Endodermal cell (in vitro differentiated cells): ENCODE measurements around the gene HTR1D. TPM values are rescaled to one million over a fixed set of nuclear protein-coding genes. Genes with fewer than 3 reads are reported as not detected.
"Not testable (repeated sequence)": the region's sequence is repeated elsewhere in the genome, so short reads cannot be mapped to it uniquely, and the experiment has no call there.

Experiments used
- DNase-seq: peaks from one replicate; pipeline ENCODE4 v3.0.0-alpha.2; 2017
- H3K27ac ChIP-seq: 2 replicates; pipeline ENCODE4 v1.5.1; 2013; ENCODE audit warnings: mild to moderate bottlenecking, low read depth, low read length, moderate library complexity
- H3K27me3 ChIP-seq: 2 replicates; pipeline ENCODE4 v1.6.1; 2013; ENCODE audit warnings: mild to moderate bottlenecking, low read length, moderate library complexity; ENCODE audit not compliant: insufficient read depth, control insufficient read depth, poor library complexity, severe bottlenecking
- H3K36me3 ChIP-seq: 2 replicates; pipeline ENCODE4 v1.7.0; 2013; ENCODE audit warnings: mild to moderate bottlenecking, low read length, moderate library complexity; ENCODE audit not compliant: control insufficient read depth, insufficient read depth
- H3K4me1 ChIP-seq: one replicate; pipeline ENCODE4 v1.7.0; 2013; ENCODE audit warnings: low read length; ENCODE audit not compliant: control insufficient read depth, insufficient read depth
- H3K4me3 ChIP-seq: 2 replicates; pipeline ENCODE4 v1.5.1; 2013; ENCODE audit warnings: mild to moderate bottlenecking, low read length, moderate library complexity
- H3K9ac ChIP-seq: 2 replicates; pipeline ENCODE4 v1.6.1; 2013; ENCODE audit warnings: mild to moderate bottlenecking, low read length, moderate library complexity; ENCODE audit not compliant: poor library complexity, severe bottlenecking; ENCODE audit errors: extremely low read depth
- H3K9me3 ChIP-seq: 2 replicates; pipeline ENCODE4 v1.6.1; 2013; ENCODE audit warnings: mild to moderate bottlenecking, low read length, moderate library complexity; ENCODE audit not compliant: control insufficient read depth
- H3K27ac Mint-ChIP-seq: 2 replicates; pipeline ENCODE4 v1.8.0; 2020; ENCODE audit warnings: mixed read lengths
- H3K27me3 Mint-ChIP-seq: 2 replicates; pipeline ENCODE4 v1.8.0; 2021; ENCODE audit warnings: mild to moderate bottlenecking, mixed read lengths; ENCODE audit not compliant: insufficient read depth
- H3K36me3 Mint-ChIP-seq: 2 replicates; pipeline ENCODE4 v1.8.0; 2020; ENCODE audit warnings: low read depth, mixed read lengths
- H3K4me1 Mint-ChIP-seq: 2 replicates; pipeline ENCODE4 v1.8.0; 2020; ENCODE audit warnings: mixed read lengths
- H3K4me3 Mint-ChIP-seq: 2 replicates; pipeline ENCODE4 v1.8.0; 2020; ENCODE audit warnings: mild to moderate bottlenecking, moderate library complexity, mixed read lengths
- H3K9me3 Mint-ChIP-seq: 2 replicates; pipeline ENCODE4 v1.8.0; 2020; ENCODE audit warnings: mild to moderate bottlenecking, mixed read lengths
- CTCF ChIP-seq: fragments of 200-600 bp; sonication (generic); conservative IDR thresholded peaks from 2 replicates; pipeline ENCODE4 v1.5.0; 2021; ENCODE audit warnings: antibody characterized with exemption, mild to moderate bottlenecking
- WGBS, 2 experiments: methylation state at CpG; one replicate each; pipeline versions ENCODE4 v1.1.5 to v1.1.7; 2013; ENCODE audit warnings: missing lambda C conversion rate in 2 of 2, mixed read lengths in 1 of 2; ENCODE audit not compliant: insufficient coverage in 1 of 2, insufficient read length in 1 of 2; 5-methylcytosine and 5-hydroxymethylcytosine counted together
- total RNA-seq, 2 donors: library from RNA; stranded (reverse); fragmentation: NEBNext Ultra II Directional in 1 of 2; extraction: Animal tissue kit (Norgen Biotek cat#: 25700) in 1 of 2; gene quantifications; 2 replicates in 1 of 2; 3 replicates in 1 of 2; pipeline ENCODE4 v1.2.1, GENCODE V29; 2021

Gene HTR1D
- total RNA-seq, 2 donors from 2014 or later, result 2.9 to 4.1 TPM

- Mint-ChIP-seq H3K27me3 (peaks cover 2% of the 10 kb centered on the region), H3K4me1 (peaks cover 9% of the 10 kb centered on the region), H3K9me3 (no peaks in the 10 kb centered on the region), H3K27ac (no peak overlapping the region), H3K4me3 (no peak overlapping the region), H3K36me3 (no peaks in the 10 kb centered on the region)
- no peak overlapping the region for H3K4me3 ChIP-seq
- no peaks in the 10 kb centered on the region for H3K36me3 ChIP-seq
- H3K27ac ChIP-seq, result no peak overlapping the region
- TF ChIP-seq CTCF, result peak; percentile 67
- WGBS, 2 experiments, result 59 to 73% methylated on average over 2 to 6 of the region's 6 CpGs
- no peaks in the 10 kb centered on the region for H3K9me3 ChIP-seq
- H3K27me3 ChIP-seq, result no peaks in the 10 kb centered on the region
- H3K4me1 ChIP-seq, result peaks cover 2% of the 10 kb centered on the region
- DNase-seq, result peak; percentile 83
- no peak overlapping the region for H3K9ac ChIP-seq
Observed at GRCh38 chr1:23210351-23210785, 6.9 kb downstream of the HTR1D start.

GRCh38 chr1:23209770-23210169 is 7.5 kb downstream of the HTR1D start:
- no peak overlapping the region for H3K27ac Mint-ChIP-seq
- Histone ChIP-seq H3K27me3 (no peaks in the 10 kb centered on the region), H3K27ac (no peak overlapping the region), H3K4me3 (no peak overlapping the region), H3K4me1 (peaks cover 2% of the 10 kb centered on the region), H3K9ac (no peak overlapping the region), H3K36me3 (no peaks in the 10 kb centered on the region), H3K9me3 (no peaks in the 10 kb centered on the region)
- H3K36me3 Mint-ChIP-seq, result no peaks in the 10 kb centered on the region
- no peak overlapping the region for H3K4me3 Mint-ChIP-seq
- no peak for DNase-seq
- H3K9me3 Mint-ChIP-seq, result no peaks in the 10 kb centered on the region
- no peak for TF ChIP-seq CTCF
- WGBS, 2 experiments, result 67 to 95% methylated on average over 1 to 4 of the region's 4 CpGs
- H3K27me3 Mint-ChIP-seq, result peaks cover 2% of the 10 kb centered on the region
- peaks cover 9% of the 10 kb centered on the region for H3K4me1 Mint-ChIP-seq

GRCh38 chr1:23208527-23208926 is 8.8 kb downstream of the HTR1D start:
- H3K27ac Mint-ChIP-seq, result no peak overlapping the region
- no peak for DNase-seq
- Histone ChIP-seq H3K36me3 (no peaks in the 10 kb centered on the region), H3K4me1 (peaks cover 2% of the 10 kb centered on the region), H3K9ac (no peak overlapping the region), H3K27me3 (no peaks in the 10 kb centered on the region), H3K27ac (no peak overlapping the region), H3K4me3 (no peak overlapping the region), H3K9me3 (no peaks in the 10 kb centered on the region)
- WGBS, 2 experiments, result 92 to 100% methylated on average over 1 of the region's 2 CpGs
- peaks cover 2% of the 10 kb centered on the region for H3K36me3 Mint-ChIP-seq
- H3K9me3 Mint-ChIP-seq, result peaks cover 2% of the 10 kb centered on the region
- no peak overlapping the region for H3K4me3 Mint-ChIP-seq
- no peak for TF ChIP-seq CTCF
- peaks cover 9% of the 10 kb centered on the region for H3K4me1 Mint-ChIP-seq
- H3K27me3 Mint-ChIP-seq, result peaks cover 2% of the 10 kb centered on the region

- WGBS, 2 experiments, result 88 to 90% methylated on average over 3 to 8 of the region's 8 CpGs
- H3K27me3 ChIP-seq, H3K9ac ChIP-seq, H3K4me1 Mint-ChIP-seq, H3K27ac Mint-ChIP-seq, H3K9me3 Mint-ChIP-seq, H3K9me3 ChIP-seq, H3K4me1 ChIP-seq, H3K4me3 Mint-ChIP-seq, H3K4me3 ChIP-seq, DNase-seq, H3K27me3 Mint-ChIP-seq, H3K27ac ChIP-seq, H3K36me3 Mint-ChIP-seq, H3K36me3 ChIP-seq: not testable (repeated sequence)
Observed at GRCh38 chr1:23207733-23208132, 9.6 kb downstream of the HTR1D start.
